Measurements from ENCODE around the gene TMEM243.
A peak's percentile ranks its signal among the peaks of the same experiment; 100 is the strongest.
"Not testable (repeated sequence)": the region's sequence is repeated elsewhere in the genome, so short reads cannot be mapped to it uniquely, and the experiment has no call there.

The TMEM243 gene

GRCh38 chr7:87219545-87220025 lies at the start of gene TMEM243:
Gene TMEM243 (minus strand): TSS chr7:87219732. CDS start chr7:87219503, 229 bp downstream.
- DNase-seq: peak; percentile 81

GRCh38 chr7:87267239-87267900 lies 47.8 kb upstream of the TMEM243 start:
- no peak for DNase-seq

GRCh38 chr7:87263537-87263936 lies 44.0 kb upstream of the TMEM243 start:
- DNase-seq: no peak

- no peak for DNase-seq
Observed at GRCh38 chr7:87253589-87254087, 34.1 kb upstream of the TMEM243 start.

DNA sequence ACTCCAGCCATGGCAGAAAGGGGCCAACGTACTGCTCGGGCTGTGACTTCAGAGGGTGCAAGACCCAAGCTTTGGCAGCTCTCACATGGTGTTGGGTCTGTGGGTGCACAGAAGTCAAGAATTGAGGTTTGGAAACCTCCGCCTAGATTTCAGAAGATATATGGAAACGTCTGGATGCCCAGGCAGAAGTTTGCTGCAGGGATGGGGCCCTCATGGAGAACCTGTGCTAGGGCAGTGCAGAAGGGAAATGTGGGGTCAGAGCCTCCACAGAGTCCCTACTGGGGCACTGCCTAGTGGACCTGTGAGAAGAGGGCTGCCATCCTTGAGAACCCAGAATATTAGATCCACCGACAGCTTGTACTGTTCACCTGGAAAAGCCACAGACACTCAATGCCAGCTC lies 26.1 kb upstream of the TMEM243 start:
- not testable (repeated sequence) for DNase-seq

GRCh38 chr7:87238464-87239051 lies 19.0 kb upstream of the TMEM243 start:
- not testable (repeated sequence) for DNase-seq

GRCh38 chr7:87234949-87235348 lies 15.4 kb upstream of the TMEM243 start:
- DNase-seq: no peak

DNA sequence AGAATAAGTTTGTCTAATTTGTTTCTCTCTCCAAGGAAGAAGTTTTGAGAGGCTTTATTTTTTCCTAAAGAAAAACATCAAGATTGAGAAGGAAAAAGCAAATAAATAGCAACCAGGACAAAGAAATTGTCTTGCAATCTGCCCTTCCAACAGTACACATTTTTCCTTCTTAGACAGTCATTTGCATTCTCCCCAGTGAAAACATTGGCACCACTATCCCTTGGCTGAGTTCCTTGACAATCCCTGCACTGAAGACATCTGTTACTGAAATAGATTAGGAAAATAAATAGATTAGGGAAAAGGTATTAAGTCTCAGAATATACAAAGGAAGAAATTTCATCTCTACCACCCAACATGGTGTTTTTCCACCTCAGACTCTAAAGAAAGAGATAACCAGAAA lies 12.2 kb upstream of the TMEM243 start:
- no peak for DNase-seq

DNA sequence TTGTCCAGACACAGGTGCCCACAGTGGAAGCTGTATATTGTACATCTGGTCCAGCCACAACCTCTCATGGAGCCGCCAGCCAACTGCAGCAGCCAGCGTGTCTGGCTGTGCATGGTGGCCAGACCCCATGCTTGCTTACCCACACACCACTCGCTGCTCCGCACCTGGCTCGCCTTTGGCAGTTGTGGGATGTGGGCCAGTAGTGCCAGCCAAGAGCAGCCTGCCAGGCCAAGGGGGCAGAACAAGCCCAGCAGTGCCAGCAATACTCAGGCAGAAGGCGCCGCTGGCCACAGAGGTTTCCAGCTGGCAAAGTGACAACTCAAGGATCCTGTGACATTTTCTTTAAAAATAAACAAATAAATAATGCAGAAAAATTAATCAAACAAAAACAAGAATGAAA lies 11.7 kb upstream of the TMEM243 start:
- DNase-seq: no peak

GRCh38 chr7:87226495-87226894 lies 7.0 kb upstream of the TMEM243 start:
- no peak for DNase-seq

DNA sequence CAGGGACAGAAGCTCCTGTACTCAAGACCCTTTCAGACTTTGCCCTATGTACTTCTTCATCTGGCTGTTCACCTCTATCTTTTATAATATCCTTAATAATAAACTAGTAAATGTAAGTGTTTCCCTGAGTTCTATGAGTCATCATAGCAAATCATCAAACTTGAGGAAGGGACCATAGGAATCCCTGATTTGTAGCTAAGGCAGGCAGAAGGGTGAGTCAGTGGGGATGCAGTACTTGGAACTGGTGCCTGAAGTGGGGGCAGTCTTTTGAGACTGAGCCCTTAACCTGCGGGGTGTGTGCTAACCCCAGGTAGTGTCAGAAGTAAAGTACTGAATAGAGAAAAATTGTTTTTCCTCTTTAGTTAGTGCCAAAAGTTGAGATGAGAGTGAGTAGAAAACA lies 6.2 kb upstream of the TMEM243 start:
- no peak for DNase-seq

DNA sequence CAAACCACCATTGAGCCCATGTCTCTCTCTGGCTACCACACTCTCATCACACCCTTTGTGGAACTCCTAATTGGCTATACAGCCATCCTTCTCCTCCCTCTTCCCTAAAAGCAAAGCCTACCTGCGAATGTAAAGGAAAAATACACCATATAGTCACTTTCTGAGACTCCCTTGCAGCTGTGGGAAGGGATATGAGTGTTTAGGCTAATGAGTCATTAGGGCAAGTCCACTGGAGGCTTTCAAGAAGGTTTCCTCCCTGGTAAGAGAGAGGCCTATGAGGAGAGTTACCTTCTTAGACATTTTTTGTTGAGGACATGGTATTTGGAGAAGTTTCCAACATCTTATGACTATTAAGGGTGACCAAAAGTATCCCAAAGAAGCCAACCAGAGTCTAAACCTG lies 4.1 kb upstream of the TMEM243 start:
- DNase-seq: no peak

DNA sequence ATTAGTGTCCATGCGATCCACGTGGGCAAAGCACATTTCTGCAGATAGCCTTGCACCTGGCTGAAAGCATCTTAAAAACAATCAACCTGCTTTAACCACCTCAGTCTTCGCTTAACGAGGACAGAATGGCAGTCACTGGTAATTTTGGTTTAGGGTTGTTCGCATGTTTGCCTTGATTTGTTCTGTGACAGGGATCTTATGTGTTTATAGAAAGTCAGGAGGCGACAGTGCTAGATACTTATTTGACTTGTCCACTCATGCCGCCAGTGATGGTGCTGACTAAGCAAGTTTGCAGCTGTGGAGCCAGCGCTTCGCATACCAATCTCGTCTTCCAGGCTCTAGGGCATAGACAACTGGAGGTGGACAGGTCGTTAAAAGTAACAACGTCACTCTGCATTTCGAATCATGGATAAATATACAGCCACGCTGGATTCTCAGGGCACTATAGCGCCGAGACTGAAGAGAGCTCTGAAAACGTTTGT lies 1.2 kb upstream of the TMEM243 start:
- peak; percentile 67 for DNase-seq

DNA sequence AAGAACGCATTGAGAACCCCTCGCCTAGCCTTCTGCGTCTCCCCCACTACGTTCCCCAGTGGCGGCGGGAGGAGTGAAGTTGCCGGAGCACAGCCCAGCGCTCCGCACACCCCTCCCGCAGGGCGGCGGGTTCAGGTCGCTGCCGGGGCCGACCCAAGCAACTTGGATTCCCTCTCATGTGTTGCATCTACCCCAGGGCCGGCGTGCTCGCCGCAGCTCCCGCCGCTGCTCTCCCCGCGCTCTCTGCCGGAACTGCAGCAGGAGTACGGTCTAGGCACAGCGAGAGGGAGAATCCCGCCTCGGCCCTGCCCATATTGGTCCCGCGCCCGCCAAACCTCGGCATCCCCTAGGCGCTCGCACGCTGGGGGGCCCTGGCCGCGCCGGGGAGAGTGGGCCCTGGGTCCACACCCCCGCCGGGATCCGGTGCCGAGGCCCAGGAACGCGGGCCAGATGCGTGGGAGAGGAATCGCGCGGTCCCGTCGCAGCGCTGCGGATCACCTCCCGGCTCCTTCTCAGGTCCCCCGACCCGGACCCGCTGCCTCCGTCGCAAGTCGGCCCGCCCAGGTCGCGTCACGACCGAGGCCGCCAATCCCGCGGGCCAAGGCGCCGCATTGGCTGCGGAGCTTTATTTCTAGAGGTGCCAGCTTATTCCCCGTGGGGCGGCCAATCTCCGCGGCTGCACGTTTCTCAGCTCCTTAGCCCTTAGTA lies 648 bp upstream of the TMEM243 start:
- DNase-seq: peak; percentile 87

DNA sequence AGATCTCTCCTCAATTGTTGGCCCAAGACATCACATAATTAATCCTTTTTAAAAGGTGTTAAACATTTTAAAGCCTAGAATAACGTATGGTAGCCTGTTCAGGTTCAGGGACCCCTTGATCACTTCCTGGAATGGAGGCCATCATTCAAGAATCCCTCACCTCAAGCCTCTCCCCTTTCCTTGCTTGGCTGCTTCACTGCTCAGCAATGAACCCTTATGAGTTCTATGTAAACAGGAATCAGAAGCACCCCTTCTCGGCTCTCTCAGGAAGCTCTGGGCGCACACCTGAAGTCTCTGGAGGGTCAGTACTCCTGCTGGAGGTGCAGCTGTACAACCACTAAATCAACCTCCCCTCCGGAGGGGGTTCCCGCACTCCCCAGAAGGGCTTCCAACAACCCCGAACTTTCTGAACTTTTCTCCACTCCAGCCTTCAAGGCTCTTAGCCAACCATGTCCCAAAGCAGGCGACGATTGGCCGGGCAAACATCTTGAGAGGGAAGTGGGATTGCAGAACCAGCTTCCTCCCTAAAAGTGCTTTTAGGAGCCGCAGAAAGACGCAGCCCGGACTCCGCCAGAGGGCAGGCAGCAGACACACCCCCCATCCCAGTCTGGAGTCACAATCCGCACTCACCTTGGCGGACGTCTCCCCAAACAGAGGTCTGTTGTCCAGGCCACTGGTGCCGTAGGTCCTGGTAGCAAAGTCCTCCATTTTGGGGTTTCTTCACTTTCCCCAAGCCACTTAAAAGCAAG lies 562 bp downstream of the TMEM243 start:
- no peak for DNase-seq

DNA sequence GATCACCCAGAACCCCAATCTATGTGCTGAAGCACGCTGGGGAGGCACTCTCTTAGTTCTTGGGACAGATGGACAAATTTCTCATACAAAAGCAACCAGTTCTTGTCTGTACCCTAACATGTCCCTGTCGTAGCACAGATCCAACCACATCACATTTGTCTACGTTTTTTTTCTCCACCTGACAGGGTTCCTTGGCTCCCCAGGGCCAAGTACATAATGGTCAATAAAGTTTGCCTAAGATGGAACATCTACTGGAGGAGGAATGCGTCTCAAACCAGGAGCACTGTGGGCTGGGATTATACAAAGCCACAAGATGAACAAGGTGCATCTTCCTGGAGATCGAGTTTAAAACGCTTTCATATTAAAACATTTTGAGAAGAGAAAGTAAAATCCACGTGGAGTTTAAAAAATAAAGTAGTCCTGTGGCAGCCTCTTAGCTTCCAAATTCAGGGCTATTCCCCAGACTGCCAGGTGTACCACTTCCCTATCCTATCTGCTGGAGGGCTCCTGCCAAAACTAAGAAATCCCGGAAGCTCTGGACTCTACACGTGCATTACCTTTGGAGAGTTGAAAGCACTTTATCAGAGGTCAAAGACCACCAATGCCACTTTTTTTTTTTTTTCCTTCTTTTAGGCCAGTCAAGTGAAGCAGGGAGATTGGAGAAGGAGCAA lies 1.4 kb downstream of the TMEM243 start:
- no peak for DNase-seq

GRCh38 chr7:87216701-87217508 lies 2.6 kb downstream of the TMEM243 start:
- DNase-seq: no peak

GRCh38 chr7:87215046-87215445 lies 4.5 kb downstream of the TMEM243 start:
- DNase-seq: no peak

- no peak for DNase-seq
Observed at GRCh38 chr7:87213811-87214210, 5.7 kb downstream of the TMEM243 start.

- DNase-seq: no peak
Observed at GRCh38 chr7:87213252-87213651, 6.3 kb downstream of the TMEM243 start.

GRCh38 chr7:87212498-87212897 lies 7.0 kb downstream of the TMEM243 start:
- no peak for DNase-seq

GRCh38 chr7:87210506-87210905 lies 9.0 kb downstream of the TMEM243 start:
- DNase-seq: no peak
